ENCODE results near the gene CHST6. TPM values are rescaled to one million over a fixed set of nuclear protein-coding genes. Genes with fewer than 3 reads are reported as not detected.
"Not testable (repeated sequence)": the region's sequence is repeated elsewhere in the genome, so short reads cannot be mapped to it uniquely, and the experiment has no call there.

CHST6 gene
- total RNA-seq = 4.4 TPM

GRCh38 chr16:75495076-75495674 lies at the start of gene CHST6:
CHST6 (minus strand) TSS chr16:75495441; CDS start chr16:75479828, 15,613 bp downstream.
- no peak for TF ChIP-seq CTCF (IDR thresholded peaks at IDR 0.05)
- DNase-seq (ENCODE audit: low spot score in 2 of 2) = no peak
- peak within 1 kb of the TSS; percentile 56 to 59 for H3K27ac ChIP-seq

DNA sequence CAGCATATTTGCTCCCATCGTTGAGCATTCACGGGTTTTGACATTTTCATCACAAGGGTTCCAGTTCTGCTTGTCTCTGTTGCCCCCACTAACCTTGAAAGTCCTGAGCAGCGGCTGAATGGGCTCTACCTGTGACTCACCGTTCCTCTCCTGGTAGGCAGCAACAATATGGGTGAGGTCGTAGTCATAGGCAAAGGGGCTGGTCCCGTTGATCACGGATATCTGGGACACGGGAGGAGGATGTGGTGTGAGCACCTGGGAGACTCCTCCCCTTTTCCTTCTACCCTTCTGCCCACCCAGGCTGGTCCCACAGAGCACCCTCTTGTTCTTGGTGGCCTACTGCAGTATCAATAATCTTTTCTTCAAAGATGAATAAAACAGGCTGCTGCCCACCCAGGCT lies 47.2 kb upstream of the CHST6 start:
- H3K4me1 ChIP-seq; H3K27ac ChIP-seq; H3K36me3 ChIP-seq; H3K4me3 ChIP-seq; intact Hi-C loops (cut with DNase I); H3K27me3 ChIP-seq; H3K9me3 ChIP-seq; DNase-seq (ENCODE audit: low spot score in 2 of 2): not testable (repeated sequence)

More at GRCh38 chr16:75495076-75495674, at the start of gene CHST6:
- Histone ChIP-seq H3K4me1 (peaks cover 2 to 13% of the 10 kb centered on the region in 2 donors), H3K9me3 (no peaks in the 10 kb centered on the region), H3K36me3 (no peaks in the 10 kb centered on the region), H3K4me3 (peak within 1 kb of the TSS; percentile 61 to 70), H3K27me3 (no peaks in the 10 kb centered on the region)
- intact Hi-C loops (cut with DNase I) = loop anchor here (2.0 kb wide), 1 partner anchor 22 kb away; no protein-coding TSS in a partner anchor

DNA sequence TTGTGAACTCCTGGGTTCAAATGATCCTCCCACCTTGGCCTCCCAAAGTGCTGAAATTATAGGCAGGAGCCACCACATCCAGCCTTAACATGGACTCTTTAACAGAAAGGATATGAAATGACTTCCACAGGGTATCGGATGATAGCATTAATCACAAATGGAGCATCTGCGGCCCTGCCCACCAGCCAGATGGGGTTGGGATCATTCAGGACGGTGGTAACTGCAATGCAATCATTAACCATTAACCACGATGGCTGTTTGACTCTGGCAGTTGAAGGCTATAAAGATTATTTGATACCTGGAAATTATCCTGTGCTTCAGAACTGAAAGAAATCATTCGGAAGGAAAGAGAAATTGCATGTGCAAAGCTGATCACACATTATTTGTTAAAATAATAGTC lies 46.0 kb upstream of the CHST6 start:
- H3K9me3 ChIP-seq = no peaks in the 10 kb centered on the region
- DNase-seq (ENCODE audit: low spot score in 2 of 2) = no peak
- no peak overlapping the region for H3K4me3 ChIP-seq
- intact Hi-C loops (cut with DNase I) = no loop called here
- no peak overlapping the region for H3K27ac ChIP-seq
- peaks cover 0 to 3% of the 10 kb centered on the region in 2 donors for H3K4me1 ChIP-seq
- no peaks in the 10 kb centered on the region for H3K36me3 ChIP-seq
- H3K27me3 ChIP-seq = no peaks in the 10 kb centered on the region
- no peak for TF ChIP-seq CTCF (IDR thresholded peaks at IDR 0.05)

DNA sequence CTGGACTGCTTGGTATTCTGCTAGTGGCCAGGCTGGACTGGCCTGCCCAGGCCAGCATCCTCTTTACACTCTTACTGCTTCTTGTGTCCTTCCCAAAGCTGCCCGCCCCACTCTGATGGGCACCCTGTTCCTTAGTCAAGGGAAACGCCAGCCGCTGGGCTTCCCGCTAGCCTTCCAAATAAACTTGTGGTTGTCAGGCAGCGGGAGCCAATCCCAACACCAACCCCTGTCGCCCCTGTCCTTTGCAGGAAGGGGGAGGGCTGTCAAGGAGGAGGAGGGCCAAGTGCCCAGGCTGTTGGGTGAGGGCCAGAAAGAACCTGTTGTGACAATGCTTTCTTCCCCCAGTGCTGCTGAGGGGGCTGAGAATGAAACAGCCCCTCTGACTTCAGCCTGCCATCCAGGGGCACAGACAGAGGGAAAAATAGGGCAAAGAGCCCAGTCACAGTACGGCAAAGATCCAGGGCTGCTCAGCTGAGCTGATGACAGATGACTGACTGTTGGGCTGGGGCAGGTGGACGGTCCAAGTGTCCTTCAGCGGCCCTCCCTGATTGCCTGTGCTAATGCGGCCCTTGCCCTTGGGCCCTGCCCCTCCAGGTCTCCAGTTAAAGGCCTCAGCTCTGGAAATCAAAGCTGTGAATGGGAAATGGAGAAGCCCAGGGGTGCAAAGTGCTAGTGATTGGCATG lies 43.8 kb upstream of the CHST6 start:
- H3K27ac ChIP-seq = peak overlapping the region; percentile 17 to 61
- intact Hi-C loops (cut with DNase I); H3K9me3 ChIP-seq; H3K4me3 ChIP-seq; DNase-seq (ENCODE audit: low spot score in 2 of 2); H3K4me1 ChIP-seq; H3K27me3 ChIP-seq; H3K36me3 ChIP-seq: not testable (repeated sequence)

DNA sequence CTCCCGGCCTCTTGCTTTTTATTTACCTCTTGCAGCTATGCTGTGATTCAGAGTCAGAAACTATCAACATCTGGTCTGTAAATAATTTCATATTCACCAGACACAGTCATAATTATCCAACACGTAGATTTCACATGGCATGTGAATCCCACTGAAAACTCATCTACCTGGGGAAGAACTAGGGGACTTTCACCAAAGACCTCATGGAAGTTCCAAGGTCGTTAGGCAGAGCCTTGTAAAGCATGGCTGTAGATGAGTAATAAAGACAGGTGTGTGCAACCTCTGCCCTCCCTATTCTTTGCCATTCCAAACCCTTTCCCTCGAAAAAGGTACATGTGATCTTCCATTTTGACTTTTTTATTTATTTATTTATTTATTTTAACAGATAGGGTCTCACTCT lies 42.5 kb upstream of the CHST6 start:
- Histone ChIP-seq H3K36me3 (no peaks in the 10 kb centered on the region), H3K27ac (no peak overlapping the region)
- intact Hi-C loops (cut with DNase I) = no loop called here

DNA sequence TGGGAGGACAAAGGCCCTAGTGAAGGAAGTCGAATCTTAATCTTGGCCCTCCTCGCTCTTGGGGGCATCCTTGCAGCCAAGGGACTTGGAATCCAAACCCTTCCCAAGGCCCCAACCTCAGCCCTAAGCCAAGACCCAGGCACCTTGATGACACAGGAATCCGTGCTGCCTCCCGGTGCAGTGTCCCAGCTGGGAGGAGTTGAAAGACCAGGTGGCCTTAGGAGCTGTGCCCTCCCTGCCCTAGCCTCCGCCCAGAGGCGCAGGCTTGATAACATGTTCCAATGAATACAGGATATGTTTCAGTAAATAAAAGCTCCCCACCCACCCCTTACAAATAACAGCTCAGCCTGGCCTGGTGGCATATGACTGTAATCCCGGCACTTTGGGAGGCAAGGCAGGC lies 40.7 kb upstream of the CHST6 start, which contains the start of gene CHST5:
TSS of gene CHST5 (minus strand) at position 208 of the 400 bp plus-strand sequence. CDS start 5,724 bp downstream, outside the sequence.
- Histone ChIP-seq H3K27ac (no peak within 1 kb of the TSS), H3K9me3 (no peaks in the 10 kb centered on the region), H3K4me1 (peaks cover 0 to 3% of the 10 kb centered on the region in 2 donors), H3K27me3 (no peaks in the 10 kb centered on the region), H3K4me3 (peak within 1 kb of the TSS in 1 of 2 donors; percentile 33), H3K36me3 (no peaks in the 10 kb centered on the region)
- intact Hi-C loops (cut with DNase I) = no loop called here
- no peak for DNase-seq (ENCODE audit: low spot score in 2 of 2)
- TF ChIP-seq CTCF (IDR thresholded peaks at IDR 0.05) = no peak

More for the DNA sequence above, 42.5 kb upstream of the CHST6 start:
- Histone ChIP-seq H3K4me1 (peaks cover 0 to 3% of the 10 kb centered on the region in 2 donors), H3K27me3 (no peaks in the 10 kb centered on the region), H3K9me3 (no peaks in the 10 kb centered on the region), H3K4me3 (no peak overlapping the region)
- no peak for DNase-seq (ENCODE audit: low spot score in 2 of 2)
- no peak for TF ChIP-seq CTCF (IDR thresholded peaks at IDR 0.05)

All from ascending aorta (tissue), 2 donors.